HG03139 (cell line): ENCODE results near the gene SYNPO.
A peak's percentile ranks its signal among the peaks of the same experiment; 100 is the strongest.

Experiments
- ATAC-seq: cut with Tn5 transposase; IDR thresholded peaks from one replicate; pipeline ENCODE4 v1.9.1; 2021; ENCODE audit not compliant: unreplicated experiment

The SYNPO gene

GRCh38 chr5:150655221-150655620 is 14.8 kb downstream of the SYNPO start:
- no peak for ATAC-seq

- ATAC-seq = peak; percentile 77
These were observed 16.0 kb downstream of the SYNPO start for GRCh38 chr5:150656191-150657132.

- ATAC-seq = no peak
These were observed 17.7 kb downstream of the SYNPO start for GRCh38 chr5:150658121-150658520.

DNA sequence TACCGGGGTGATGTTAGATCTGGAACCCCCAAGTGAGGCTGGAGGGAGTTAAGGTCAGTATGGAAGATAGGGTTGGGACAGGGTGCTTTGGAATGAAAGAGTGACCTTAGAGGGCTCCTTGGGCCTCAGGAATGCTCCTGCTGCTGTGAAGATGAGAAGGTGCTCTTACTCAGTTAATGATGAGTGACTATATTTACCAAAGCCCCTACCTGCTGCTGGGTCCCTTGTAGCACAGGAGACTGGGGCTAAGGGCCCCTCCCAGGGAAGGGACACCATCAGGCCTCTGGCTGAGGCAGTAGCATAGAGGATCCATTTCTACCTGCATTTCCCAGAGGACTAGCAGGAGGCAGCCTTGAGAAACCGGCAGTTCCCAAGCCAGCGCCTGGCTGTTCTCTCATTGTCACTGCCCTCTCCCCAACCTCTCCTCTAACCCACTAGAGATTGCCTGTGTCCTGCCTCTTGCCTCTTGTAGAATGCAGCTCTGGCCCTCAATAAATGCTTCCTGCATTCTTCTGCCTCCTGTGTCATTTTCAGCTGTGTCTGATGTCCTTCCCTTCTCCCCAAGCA is 18.3 kb downstream of the SYNPO start:
- ATAC-seq = no peak

DNA sequence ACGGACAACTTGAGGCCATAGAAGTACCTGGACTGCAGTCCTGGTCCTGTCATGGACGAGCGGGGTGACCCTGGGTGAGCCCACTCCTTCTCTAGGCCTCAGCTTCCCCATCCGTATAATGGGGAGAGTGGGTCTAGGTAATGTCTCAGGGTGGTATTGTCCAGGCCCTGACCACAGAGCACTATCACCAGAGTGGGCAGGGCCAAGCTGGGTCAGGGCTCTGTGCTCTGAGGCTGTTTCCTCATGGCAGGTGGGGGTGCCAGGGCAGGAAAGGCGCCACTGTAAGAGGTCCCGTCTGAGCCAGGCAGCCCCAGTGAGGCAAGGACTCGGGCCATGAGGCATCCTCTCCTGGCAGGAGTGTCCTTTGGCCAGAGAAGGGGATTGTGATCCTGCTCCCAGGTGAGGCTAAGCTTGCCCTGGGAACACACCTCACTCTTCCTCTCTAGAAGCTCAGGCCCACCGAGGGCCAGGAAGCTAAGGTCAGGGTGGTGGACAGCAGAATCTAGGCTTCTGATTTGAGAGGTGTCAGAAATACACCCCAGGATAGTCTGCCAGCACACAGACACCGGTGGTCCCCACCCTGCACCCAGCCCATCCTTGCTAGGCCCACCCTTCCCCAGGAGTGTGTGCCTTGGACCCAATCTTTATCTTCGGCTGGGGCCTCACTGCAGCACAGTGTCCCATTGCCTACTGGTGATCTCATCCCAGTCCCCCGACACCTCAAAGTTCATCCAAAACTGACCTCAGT is 19.1 kb downstream of the SYNPO start:
- no peak for ATAC-seq

- ATAC-seq = no peak
These were observed 19.8 kb downstream of the SYNPO start for GRCh38 chr5:150660108-150660831.

- ATAC-seq = no peak
These were observed 20.6 kb downstream of the SYNPO start, which contains the start of gene MYOZ3 for GRCh38 chr5:150661086-150661485. Gene MYOZ3 (plus strand): TSS chr5:150661251. CDS start chr5:150662942, 1,691 bp downstream.

- ATAC-seq = no peak
These were observed 21.5 kb downstream of the SYNPO start for GRCh38 chr5:150661821-150662596.

DNA sequence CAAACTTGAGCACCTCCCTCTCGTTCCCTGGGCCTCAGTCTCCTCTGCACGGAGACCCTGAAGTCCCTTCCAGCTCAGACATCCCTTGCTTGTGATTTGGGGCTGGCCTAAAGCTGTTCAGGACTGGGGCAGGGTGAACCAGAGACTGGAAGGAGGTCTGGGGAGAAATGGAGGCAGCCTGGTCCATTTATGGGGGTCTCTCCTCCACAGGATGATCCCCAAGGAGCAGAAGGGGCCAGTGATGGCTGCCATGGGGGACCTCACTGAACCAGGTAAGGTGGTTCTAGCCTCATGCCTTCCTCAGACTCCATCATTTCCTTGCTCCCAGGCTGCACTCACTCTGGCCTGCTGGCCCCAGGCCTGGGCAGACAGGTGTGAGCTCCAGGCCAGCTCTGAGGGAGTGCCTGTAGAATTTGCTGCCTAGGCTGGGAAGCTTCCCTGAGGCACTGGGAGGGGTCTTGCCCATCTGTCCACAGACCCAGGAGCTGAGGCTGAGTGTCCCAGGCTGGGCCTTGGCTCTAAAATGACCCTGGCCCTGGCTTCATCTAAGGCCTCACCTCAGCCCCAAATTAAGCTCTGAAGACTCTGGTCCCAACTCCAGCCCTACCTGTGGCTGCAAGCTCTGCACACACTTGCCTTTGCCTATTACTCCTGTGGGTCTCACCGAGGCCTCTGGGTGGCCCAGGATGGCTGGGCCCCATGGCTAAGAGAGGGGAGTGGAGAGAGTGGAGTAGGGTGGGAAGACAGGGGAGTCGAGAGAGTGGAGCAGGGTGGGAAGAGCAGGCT is 22.5 kb downstream of the SYNPO start:
- no peak for ATAC-seq

GRCh38 chr5:150663936-150664335 is 23.5 kb downstream of the SYNPO start:
- ATAC-seq = no peak

DNA sequence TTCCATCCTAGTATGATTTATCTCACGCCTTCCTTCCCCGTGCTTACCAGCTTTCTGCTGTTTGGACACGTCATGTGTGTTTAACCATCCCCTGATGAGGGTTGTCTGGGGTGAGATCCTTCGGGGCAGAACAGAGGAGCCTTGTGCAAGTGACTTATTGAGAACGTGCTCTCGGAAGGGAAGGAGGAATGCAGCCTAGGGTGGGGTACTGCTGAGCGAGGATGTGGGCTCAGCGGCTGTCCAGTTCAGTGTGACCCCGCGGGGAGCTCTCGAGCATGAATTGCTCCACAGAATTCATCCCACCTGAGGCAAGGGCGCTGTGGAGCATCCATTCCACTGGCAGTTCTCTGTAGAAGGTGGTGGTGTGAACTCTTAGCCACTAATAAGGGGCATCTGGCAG is 24.6 kb downstream of the SYNPO start:
- ATAC-seq = no peak

GRCh38 chr5:150670275-150670947 is 30.0 kb downstream of the SYNPO start:
- ATAC-seq = no peak

DNA sequence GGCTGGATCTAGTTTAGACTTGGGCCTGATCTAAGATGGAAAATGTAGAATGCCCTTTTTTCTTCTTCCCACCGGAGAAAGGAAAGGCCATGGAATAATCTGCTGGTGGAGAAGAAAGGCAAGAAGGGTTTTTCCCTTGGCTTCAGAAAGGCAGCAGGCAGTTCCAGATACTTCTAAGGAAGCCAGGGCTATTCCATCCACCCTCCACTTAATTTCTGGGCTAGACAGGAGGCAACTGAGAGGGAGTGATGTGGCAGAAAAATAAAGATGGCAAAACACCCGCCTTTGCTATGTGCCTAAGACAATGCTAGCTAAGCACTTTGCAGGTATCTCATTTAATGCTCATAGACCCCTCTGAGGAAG is 30.5 kb downstream of the SYNPO start:
- no peak for ATAC-seq

- ATAC-seq = no peak
These were observed 31.2 kb downstream of the SYNPO start for GRCh38 chr5:150671509-150672236.

DNA sequence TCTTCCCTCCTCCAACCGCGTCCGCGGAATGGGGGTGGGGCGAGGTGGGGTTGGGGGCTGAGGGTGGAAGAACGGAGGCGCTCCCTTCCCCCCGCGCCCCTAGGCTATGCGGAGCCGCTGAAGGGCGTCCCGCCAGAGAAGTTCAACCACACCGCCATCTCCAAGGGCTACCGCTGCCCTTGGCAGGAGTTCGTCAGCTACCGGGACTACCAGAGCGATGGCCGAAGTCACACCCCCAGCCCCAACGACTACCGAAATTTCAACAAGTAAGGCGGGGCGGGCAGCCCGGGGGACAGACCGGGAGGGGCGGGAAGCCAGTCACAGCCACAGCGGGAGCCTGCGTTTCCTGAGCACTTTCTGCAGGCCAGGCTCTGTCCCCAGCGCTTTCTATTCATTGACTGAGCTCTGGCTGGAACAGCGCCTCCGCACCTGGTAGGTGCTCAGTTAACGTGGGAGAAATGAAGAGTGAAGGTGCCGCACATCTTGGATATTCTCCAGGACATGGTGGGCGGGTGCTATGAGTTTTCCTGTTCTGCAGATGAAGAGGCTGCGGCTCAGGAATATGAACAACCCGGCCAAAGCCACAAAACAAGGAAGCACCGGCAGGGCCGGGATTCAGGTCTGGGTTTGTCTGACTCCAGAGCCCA is 31.9 kb downstream of the SYNPO start:
- no peak for ATAC-seq

GRCh38 chr5:150672884-150673275 is 32.4 kb downstream of the SYNPO start:
- ATAC-seq = no peak

- ATAC-seq = no peak
These were observed 33.9 kb downstream of the SYNPO start for GRCh38 chr5:150674341-150674821.

DNA sequence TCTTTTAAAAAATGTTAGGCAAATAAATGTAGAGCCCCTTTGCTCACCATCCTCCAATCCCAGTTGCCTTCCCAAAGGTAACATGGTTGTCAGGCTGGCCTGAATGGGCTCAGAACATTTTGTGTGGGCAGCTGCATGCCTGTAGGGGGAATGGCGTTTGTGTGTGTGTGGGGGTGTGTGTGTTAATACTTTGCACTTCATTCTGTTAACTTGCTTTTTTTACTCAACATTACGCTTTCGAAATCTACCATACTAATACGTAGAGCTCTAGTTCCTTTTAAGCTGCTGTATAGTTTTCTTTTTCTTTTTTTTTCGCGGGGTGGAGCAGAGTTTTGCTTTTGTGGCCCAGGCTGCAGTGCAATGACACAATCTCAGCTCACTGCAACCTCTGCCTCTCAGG is 34.6 kb downstream of the SYNPO start:
- ATAC-seq = no peak
